GM12801 (cell line): ENCODE results near the gene TPK1.

Source experiments
- CTCF ChIP-seq: IDR thresholded peaks from one replicate; pipeline ENCODE4 v1.5.1; 2011; ENCODE audit warnings: control low read depth; ENCODE audit not compliant: insufficient read length; ENCODE audit errors: extremely low read depth

Gene TPK1

GRCh38 chr7:144528536-144529045, 307.3 kb downstream of the TPK1 start:
- no peak for TF ChIP-seq CTCF

- TF ChIP-seq CTCF, result no peak
Measured at GRCh38 chr7:144527051-144527471, 308.8 kb downstream of the TPK1 start.

GRCh38 chr7:144525956-144526355, 309.9 kb downstream of the TPK1 start:
- TF ChIP-seq CTCF, result no peak

- TF ChIP-seq CTCF, result no peak
Measured at GRCh38 chr7:144524271-144524670, 311.6 kb downstream of the TPK1 start.

GRCh38 chr7:144523621-144524020, 312.2 kb downstream of the TPK1 start:
- TF ChIP-seq CTCF, result no peak

- no peak for TF ChIP-seq CTCF
Measured at GRCh38 chr7:144519925-144520324, 315.9 kb downstream of the TPK1 start.

GRCh38 chr7:144518360-144518759, 317.5 kb downstream of the TPK1 start:
- TF ChIP-seq CTCF, result no peak

GRCh38 chr7:144517749-144518148, 318.1 kb downstream of the TPK1 start:
- TF ChIP-seq CTCF, result no peak
